ENCODE results near the gene ZNF584. TPM values are rescaled to one million over a fixed set of nuclear protein-coding genes. Genes with fewer than 3 reads are reported as not detected.

The ZNF584 gene
- total RNA-seq, 1 donor, result 25.7 TPM

GRCh38 chr19:58455306-58455705 is 46.9 kb downstream of the ZNF584 start:
- H3K4me3 ChIP-seq (ENCODE audit: insufficient read depth, low read length), result no peak overlapping the region
- no peak for TF ChIP-seq CTCF (IDR thresholded peaks at IDR 0.05; ENCODE audit: extremely low read depth, low read depth, low read length)
- H3K79me2 ChIP-seq (ENCODE audit: insufficient read depth, low read length), result peaks cover 2% of the 10 kb centered on the region
- no peak overlapping the region for H3K27ac ChIP-seq (ENCODE audit: low read depth, low read length)
- no peaks in the 10 kb centered on the region for H3K9me3 ChIP-seq (ENCODE audit: low read depth, low read length)
- no peak overlapping the region for H3K4me2 ChIP-seq (ENCODE audit: insufficient read depth, low read length)
- DNase-seq (ENCODE audit: insufficient read length, low spot score, missing footprints), result no peak
- H3K27me3 ChIP-seq (ENCODE audit: insufficient read depth, low read length), result no peaks in the 10 kb centered on the region
- no peak overlapping the region for H2AFZ ChIP-seq (ENCODE audit: low read length)
- peaks cover 6% of the 10 kb centered on the region for H3K4me1 ChIP-seq (ENCODE audit: insufficient read depth, low read length)
- H3K36me3 ChIP-seq (ENCODE audit: insufficient read depth, low read length), result peaks cover 17% of the 10 kb centered on the region
- no peaks in the 10 kb centered on the region for H4K20me1 ChIP-seq (ENCODE audit: insufficient read depth, low read length)

GRCh38 chr19:58456111-58456510 is 47.7 kb downstream of the ZNF584 start:
- H3K79me2 ChIP-seq (ENCODE audit: insufficient read depth, low read length), result peaks cover 2% of the 10 kb centered on the region
- H3K4me1 ChIP-seq (ENCODE audit: insufficient read depth, low read length), result peaks cover 2% of the 10 kb centered on the region
- no peak overlapping the region for H3K4me2 ChIP-seq (ENCODE audit: insufficient read depth, low read length)
- no peak overlapping the region for H3K27ac ChIP-seq (ENCODE audit: low read depth, low read length)
- H3K9me3 ChIP-seq (ENCODE audit: low read depth, low read length), result no peaks in the 10 kb centered on the region
- no peak for DNase-seq (ENCODE audit: insufficient read length, low spot score, missing footprints)
- no peak for TF ChIP-seq CTCF (IDR thresholded peaks at IDR 0.05; ENCODE audit: extremely low read depth, low read depth, low read length)
- H2AFZ ChIP-seq (ENCODE audit: low read length), result no peak overlapping the region
- no peaks in the 10 kb centered on the region for H4K20me1 ChIP-seq (ENCODE audit: insufficient read depth, low read length)
- H3K36me3 ChIP-seq (ENCODE audit: insufficient read depth, low read length), result peaks cover 17% of the 10 kb centered on the region
- no peak overlapping the region for H3K4me3 ChIP-seq (ENCODE audit: insufficient read depth, low read length)
- no peaks in the 10 kb centered on the region for H3K27me3 ChIP-seq (ENCODE audit: insufficient read depth, low read length)

- no peak for TF ChIP-seq CTCF (IDR thresholded peaks at IDR 0.05; ENCODE audit: extremely low read depth, low read depth, low read length)
- Histone ChIP-seq H2AFZ (ENCODE audit: low read length) (no peak overlapping the region), H3K4me1 (ENCODE audit: insufficient read depth, low read length) (no peaks in the 10 kb centered on the region), H3K4me2 (ENCODE audit: insufficient read depth, low read length) (no peak overlapping the region), H3K36me3 (ENCODE audit: insufficient read depth, low read length) (peaks cover 6% of the 10 kb centered on the region), H3K9me3 (ENCODE audit: low read depth, low read length) (no peaks in the 10 kb centered on the region), H3K27me3 (ENCODE audit: insufficient read depth, low read length) (no peaks in the 10 kb centered on the region), H3K79me2 (ENCODE audit: insufficient read depth, low read length) (no peaks in the 10 kb centered on the region), H4K20me1 (ENCODE audit: insufficient read depth, low read length) (no peaks in the 10 kb centered on the region), H3K27ac (ENCODE audit: low read depth, low read length) (no peak overlapping the region), H3K4me3 (ENCODE audit: insufficient read depth, low read length) (no peak overlapping the region)
- DNase-seq (ENCODE audit: insufficient read length, low spot score, missing footprints), result peak; percentile 67
Measured at GRCh38 chr19:58460039-58460438, 51.6 kb downstream of the ZNF584 start.

- Histone ChIP-seq H3K4me1 (ENCODE audit: insufficient read depth, low read length) (peaks cover 4% of the 10 kb centered on the region), H3K27ac (ENCODE audit: low read depth, low read length) (no peak overlapping the region), H3K36me3 (ENCODE audit: insufficient read depth, low read length) (no peaks in the 10 kb centered on the region), H3K79me2 (ENCODE audit: insufficient read depth, low read length) (peaks cover 28% of the 10 kb centered on the region), H3K27me3 (ENCODE audit: insufficient read depth, low read length) (no peaks in the 10 kb centered on the region), H4K20me1 (ENCODE audit: insufficient read depth, low read length) (peaks cover 17% of the 10 kb centered on the region), H2AFZ (ENCODE audit: low read length) (peak overlapping the region; percentile 99), H3K9me3 (ENCODE audit: low read depth, low read length) (no peaks in the 10 kb centered on the region), H3K4me3 (ENCODE audit: insufficient read depth, low read length) (peak overlapping the region; percentile 94), H3K4me2 (ENCODE audit: insufficient read depth, low read length) (peak overlapping the region; percentile 95)
- no peak for DNase-seq (ENCODE audit: insufficient read length, low spot score, missing footprints)
- TF ChIP-seq CTCF (IDR thresholded peaks at IDR 0.05; ENCODE audit: extremely low read depth, low read depth, low read length), result no peak
Measured at GRCh38 chr19:58466089-58466759, 57.8 kb downstream of the ZNF584 start.

Data from osteoblast (primary cell).